Esophagus squamous epithelium (tissue), 5 donors: ENCODE measurements around the gene SMAD3. TPM values are rescaled to one million over a fixed set of nuclear protein-coding genes. Genes with fewer than 3 reads are reported as not detected.

Source experiments
- DNase-seq: peaks from one replicate; lab custom pipeline; 2025; lab: John Stamatoyannopoulos, UW
- H3K27ac ChIP-seq, 4 donors: fragments of 200-600 bp; sonication (generic); one replicate each; pipeline ENCODE4 v1.5.1; 2016 to 2019; ENCODE audit warnings: mild to moderate bottlenecking in 1 of 4
- H3K27me3 ChIP-seq, 4 donors: fragments of 200-600 bp; sonication (generic); 1 replicate in 3 of 4; 2 replicates in 1 of 4; pipeline versions ENCODE4 v1.5.1 to v1.6.0; 2017 to 2021; ENCODE audit warnings: antibody characterized with exemption in 1 of 4
- H3K36me3 ChIP-seq, 3 donors: fragments of 200-600 bp; sonication (generic); one replicate each; pipeline ENCODE4 v1.5.1; 2016 to 2019
- H3K4me1 ChIP-seq, 3 donors: fragments of 200-600 bp; sonication (generic); one replicate each; pipeline ENCODE4 v1.5.1; 2017 to 2019
- H3K4me3 ChIP-seq, 4 donors: fragments of 200-600 bp; sonication (generic); 1 replicate in 3 of 4; 2 replicates in 1 of 4; pipeline ENCODE4 v1.5.1; 2016 to 2019; ENCODE audit warnings: mild to moderate bottlenecking in 2 of 4, moderate library complexity in 1 of 4
- H3K9me3 ChIP-seq, 3 donors: fragments of 200-600 bp; sonication (generic); one replicate each; pipeline ENCODE4 v1.5.1; 2016 to 2019
- POLR2A ChIP-seq, 4 donors: fragments of 450-650 bp; IDR thresholded peaks; one replicate each; pipeline ENCODE4 v1.6.1; 2017; ENCODE audit warnings: antibody characterized with exemption in 4 of 4, mild to moderate bottlenecking in 4 of 4, moderate library complexity in 3 of 4
- WGBS, 2 donors: methylation state at CpG; one replicate each; pipeline ENCODE4 v1.1.5; 2018; 5-methylcytosine and 5-hydroxymethylcytosine counted together
- intact Hi-C: fragments of 100-400 bp; cut with DNase I; formaldehyde crosslinking; loops from one replicate; pipeline ENCODE4 v1.15.0; 2022
- total RNA-seq, 4 donors: library from RNA; depleted of rRNA; stranded (reverse); fragments of >200 nt; gene quantifications; one replicate each; pipeline ENCODE4 v1.1.0, GENCODE V29; 2016
- TF ChIP-seq, protein P1 (sequence below), 6 experiments: fragments of 450-650 bp in 4 of 6; fragments of 200-600 bp in 2 of 6; sonication (generic) in 2 of 6; IDR thresholded peaks; one replicate each; pipeline ENCODE4 v1.5.1; 2016 to 2019; ENCODE audit warnings: antibody characterized with exemption in 6 of 6, mild to moderate bottlenecking in 4 of 6, moderate library complexity in 4 of 6
- donor health status: DM: yes; HTN: yes; CAD: no.

The SMAD3 gene
- total RNA-seq, 4 donors from 2014 or later, result 70.8 to 134 (median 105) TPM

DNA sequence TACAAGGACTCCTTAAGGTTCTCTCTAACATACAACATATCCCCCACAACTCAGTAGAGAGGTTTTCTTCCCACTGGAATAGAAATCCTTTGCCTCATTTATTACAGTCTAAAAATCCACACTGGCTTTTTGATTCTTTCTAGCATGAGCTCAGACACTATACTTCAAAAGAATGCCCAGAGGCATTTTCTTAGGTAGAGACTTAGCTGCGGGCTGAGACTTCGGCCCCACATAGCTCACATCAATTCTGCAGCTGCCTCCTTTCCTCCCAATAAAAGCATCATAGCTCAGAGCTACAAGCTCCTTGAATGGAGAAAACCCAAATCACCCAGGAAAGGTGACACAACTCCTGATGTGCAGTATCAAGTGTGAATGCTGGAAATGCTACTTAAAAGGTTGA is 136.7 kb downstream of the SMAD3 start:
- Histone ChIP-seq H3K27me3 (no peaks in the 10 kb centered on the region), H3K4me3 (no peak overlapping the region), H3K27ac (no peak overlapping the region), H3K36me3 (peaks cover 0 to 57% (median 4%) of the 10 kb centered on the region in 3 donors), H3K4me1 (peaks cover 0 to 16% (median 6%) of the 10 kb centered on the region in 3 donors), H3K9me3 (no peaks in the 10 kb centered on the region)
- TF ChIP-seq, protein P1, sequence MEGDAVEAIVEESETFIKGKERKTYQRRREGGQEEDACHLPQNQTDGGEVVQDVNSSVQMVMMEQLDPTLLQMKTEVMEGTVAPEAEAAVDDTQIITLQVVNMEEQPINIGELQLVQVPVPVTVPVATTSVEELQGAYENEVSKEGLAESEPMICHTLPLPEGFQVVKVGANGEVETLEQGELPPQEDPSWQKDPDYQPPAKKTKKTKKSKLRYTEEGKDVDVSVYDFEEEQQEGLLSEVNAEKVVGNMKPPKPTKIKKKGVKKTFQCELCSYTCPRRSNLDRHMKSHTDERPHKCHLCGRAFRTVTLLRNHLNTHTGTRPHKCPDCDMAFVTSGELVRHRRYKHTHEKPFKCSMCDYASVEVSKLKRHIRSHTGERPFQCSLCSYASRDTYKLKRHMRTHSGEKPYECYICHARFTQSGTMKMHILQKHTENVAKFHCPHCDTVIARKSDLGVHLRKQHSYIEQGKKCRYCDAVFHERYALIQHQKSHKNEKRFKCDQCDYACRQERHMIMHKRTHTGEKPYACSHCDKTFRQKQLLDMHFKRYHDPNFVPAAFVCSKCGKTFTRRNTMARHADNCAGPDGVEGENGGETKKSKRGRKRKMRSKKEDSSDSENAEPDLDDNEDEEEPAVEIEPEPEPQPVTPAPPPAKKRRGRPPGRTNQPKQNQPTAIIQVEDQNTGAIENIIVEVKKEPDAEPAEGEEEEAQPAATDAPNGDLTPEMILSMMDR (IDR thresholded peaks at IDR 0.05), result no peak
- TF ChIP-seq POLR2A (IDR thresholded peaks at IDR 0.05), result no peak
- DNase-seq, result no peak
- 72 to 100% methylated on average over 2 of the region's 2 CpGs for WGBS, 2 donors
- intact Hi-C loops, result no loop called here

DNA sequence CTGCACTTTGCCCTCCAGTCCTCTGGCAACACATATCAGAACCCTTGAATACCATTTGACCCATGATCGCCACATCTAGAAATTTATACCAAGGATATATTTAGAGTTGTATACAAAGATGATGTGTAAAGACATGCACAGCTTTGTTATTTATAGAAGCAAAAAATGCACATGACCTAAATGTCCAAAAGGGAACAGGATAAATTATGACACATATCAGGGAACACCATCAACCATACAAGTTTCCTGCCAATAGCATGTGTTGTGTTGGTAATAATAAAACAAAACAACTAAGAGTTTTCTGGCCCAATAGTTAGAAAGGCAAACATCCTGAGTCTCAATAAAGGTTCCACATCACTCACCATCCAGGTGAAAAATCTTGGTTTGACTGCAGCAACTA is 137.6 kb downstream of the SMAD3 start:
- Histone ChIP-seq H3K9me3 (no peaks in the 10 kb centered on the region), H3K4me1 (peaks cover 0 to 16% (median 6%) of the 10 kb centered on the region in 3 donors), H3K27me3 (no peaks in the 10 kb centered on the region), H3K27ac (no peak overlapping the region), H3K36me3 (peaks cover 0 to 66% (median 4%) of the 10 kb centered on the region in 3 donors), H3K4me3 (no peak overlapping the region)
- DNase-seq, result no peak
- intact Hi-C loops, result no loop called here
- TF ChIP-seq POLR2A (IDR thresholded peaks at IDR 0.05), result no peak
- TF ChIP-seq, protein P1 (IDR thresholded peaks at IDR 0.05), result no peak
- WGBS, 2 donors, result 91 to 100% methylated on average over 1 of the region's 1 CpG

DNA sequence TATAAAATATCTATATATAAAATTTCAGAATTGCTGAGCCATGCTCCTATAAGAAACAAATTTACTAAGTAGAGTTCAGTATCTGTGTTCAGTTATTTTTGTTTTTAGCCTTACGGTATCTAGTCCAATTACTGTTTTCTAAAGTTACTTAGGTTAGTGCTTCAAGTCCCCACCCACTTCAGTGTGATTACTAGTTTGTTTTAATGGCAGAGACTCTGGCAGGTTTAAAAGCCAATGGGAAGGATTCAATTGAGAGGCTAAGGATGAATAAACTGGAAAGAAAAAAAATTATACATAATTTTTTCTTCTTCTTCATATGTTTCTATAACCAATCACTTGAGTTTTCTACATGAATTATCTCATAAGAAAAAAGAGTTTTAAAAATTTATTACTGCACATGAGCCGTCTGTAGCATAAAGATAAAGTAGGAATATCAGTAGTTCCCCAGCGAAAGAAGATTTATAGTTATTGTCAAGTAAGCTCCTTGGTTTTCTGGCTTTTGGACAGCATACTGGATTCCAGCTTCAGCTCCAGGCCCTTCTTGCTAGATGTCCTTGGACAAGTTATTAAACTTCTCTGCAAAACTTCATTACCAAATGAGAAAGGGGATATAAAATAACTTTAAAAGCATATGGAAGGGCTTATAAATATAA is 142.3 kb downstream of the SMAD3 start:
- intact Hi-C loops, result no loop called here
- WGBS, 2 donors, result 91 to 94% methylated on average over 3 of the region's 3 CpGs
- no peaks in the 10 kb centered on the region for H3K4me1 ChIP-seq
- H3K27ac ChIP-seq, result no peak overlapping the region
- H3K27me3 ChIP-seq, result no peaks in the 10 kb centered on the region
- DNase-seq, result no peak
- no peak overlapping the region for H3K4me3 ChIP-seq
- peaks cover 0 to 67% (median 4%) of the 10 kb centered on the region in 3 donors for H3K36me3 ChIP-seq
- TF ChIP-seq, protein P1 (IDR thresholded peaks at IDR 0.05), result no peak
- no peak for TF ChIP-seq POLR2A (IDR thresholded peaks at IDR 0.05)
- no peaks in the 10 kb centered on the region for H3K9me3 ChIP-seq

DNA sequence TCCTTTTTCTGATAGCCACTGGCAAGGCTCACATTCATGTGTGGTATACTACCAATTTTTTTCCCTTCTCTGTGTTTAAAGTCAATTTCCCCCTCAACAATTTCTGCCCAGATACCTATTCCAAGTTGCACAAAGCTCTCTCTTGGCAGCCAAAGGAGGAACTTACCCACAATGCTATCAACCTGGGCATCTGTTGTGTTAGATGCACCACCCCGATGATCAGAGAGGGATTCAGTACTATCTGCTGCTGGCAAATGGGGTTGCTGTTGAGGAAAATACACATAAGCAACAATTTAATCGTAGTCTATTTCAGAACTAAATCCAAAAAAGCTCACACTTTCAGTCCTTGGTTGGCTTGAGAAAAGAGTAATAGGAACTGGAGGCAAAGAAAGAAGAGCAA is 143.0 kb downstream of the SMAD3 start:
- TF ChIP-seq POLR2A (IDR thresholded peaks at IDR 0.05), result no peak
- TF ChIP-seq, protein P1 (IDR thresholded peaks at IDR 0.05), result no peak
- 83 to 88% methylated on average over 2 of the region's 2 CpGs for WGBS, 2 donors
- no peak for DNase-seq
- no peak overlapping the region for H3K4me3 ChIP-seq
- no peaks in the 10 kb centered on the region for H3K4me1 ChIP-seq
- intact Hi-C loops, result no loop called here
- no peaks in the 10 kb centered on the region for H3K27me3 ChIP-seq
- H3K36me3 ChIP-seq, result peaks cover 0 to 60% (median 0%) of the 10 kb centered on the region in 3 donors
- H3K9me3 ChIP-seq, result no peaks in the 10 kb centered on the region
- H3K27ac ChIP-seq, result no peak overlapping the region

DNA sequence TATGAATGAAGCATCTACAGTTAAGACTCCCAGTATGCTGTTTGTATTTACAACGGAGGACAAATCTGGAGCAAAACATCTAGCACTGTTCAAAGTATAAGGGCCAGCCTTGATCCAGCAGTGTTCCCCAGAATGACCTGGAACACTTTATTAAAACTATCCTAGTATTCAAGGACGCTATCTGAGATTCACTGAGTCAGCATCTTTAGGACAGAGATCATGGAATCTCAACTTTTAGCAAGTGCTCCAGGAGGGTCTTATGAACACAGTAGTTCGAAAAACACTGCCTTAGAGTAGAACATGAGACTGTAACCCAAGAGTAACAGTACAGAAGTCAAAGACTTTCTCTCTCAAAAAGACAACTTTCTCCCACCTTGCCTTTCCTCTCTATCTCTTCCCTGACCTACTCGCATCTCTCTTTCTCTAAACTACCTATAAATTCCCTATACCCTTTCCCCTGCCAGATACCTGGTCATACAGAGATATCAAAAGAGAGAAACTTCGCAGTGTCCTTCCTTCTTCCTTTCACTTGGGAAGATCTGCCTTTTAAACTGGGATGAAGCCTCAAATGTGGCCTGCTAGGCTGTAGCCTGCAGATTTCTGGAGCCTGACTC is 145.3 kb downstream of the SMAD3 start:
- Histone ChIP-seq H3K27me3 (no peaks in the 10 kb centered on the region), H3K36me3 (peaks cover 0 to 39% (median 0%) of the 10 kb centered on the region in 3 donors), H3K9me3 (no peaks in the 10 kb centered on the region), H3K4me1 (peaks cover 0 to 12% (median 0%) of the 10 kb centered on the region in 3 donors), H3K27ac (no peak overlapping the region), H3K4me3 (no peak overlapping the region)
- 89 to 95% methylated on average over 5 of the region's 5 CpGs for WGBS, 2 donors
- TF ChIP-seq, protein P1 (IDR thresholded peaks at IDR 0.05), result no peak
- TF ChIP-seq POLR2A (IDR thresholded peaks at IDR 0.05), result no peak
- intact Hi-C loops, result no loop called here
- DNase-seq, result no peak
